ENCODE results near the gene TSR3.

Gene TSR3

GRCh38 chr16:1324286-1324826 lies 27.3 kb downstream of the TSR3 start:
- DNase-seq (ENCODE audit: low read depth in 2 of 2) = no peak

DNA sequence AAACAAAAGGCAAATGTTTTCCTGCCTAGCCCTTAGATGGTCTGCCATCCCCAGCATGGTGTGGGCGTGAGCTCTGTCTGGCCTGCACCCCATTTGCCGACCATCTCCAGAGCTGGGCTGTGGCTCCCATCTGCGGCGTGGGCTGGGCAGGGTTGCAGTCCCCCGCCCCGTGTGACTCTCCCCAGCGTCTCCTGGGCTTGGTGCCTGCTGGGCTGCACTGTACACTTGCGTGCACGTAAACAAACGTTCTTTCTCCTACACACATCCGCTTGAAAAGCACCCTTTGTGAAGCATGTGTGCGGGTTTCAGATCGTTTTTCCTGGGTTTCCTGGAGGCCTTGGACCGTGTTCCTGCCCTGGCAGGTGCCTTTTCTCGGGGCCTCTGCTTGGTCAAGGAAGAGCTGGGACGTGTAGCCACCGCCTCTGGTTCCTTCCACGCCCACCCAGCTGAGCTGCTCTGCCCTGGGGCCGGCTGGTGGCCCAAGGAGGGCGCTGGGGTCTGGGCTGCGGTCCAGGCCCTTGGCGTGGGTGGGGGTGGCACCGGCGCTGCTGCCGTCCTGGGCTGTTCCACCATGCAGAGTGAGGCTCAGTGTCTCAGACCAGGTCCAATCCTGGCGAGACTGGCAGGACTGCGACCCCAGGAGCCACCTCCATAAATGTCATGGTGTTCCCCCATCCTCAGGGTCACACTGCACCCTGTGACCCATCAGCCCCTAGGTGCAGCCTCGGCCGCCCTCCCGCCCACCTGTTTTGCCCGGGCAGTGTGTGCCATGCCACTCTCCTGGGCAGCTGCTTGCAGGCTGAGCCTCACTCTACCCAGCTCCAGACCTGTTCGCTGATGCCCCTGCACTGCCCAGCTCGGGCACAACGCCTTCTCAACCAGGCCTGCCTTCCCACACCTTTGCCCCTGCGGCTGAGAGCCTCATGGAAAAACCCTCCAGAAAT lies 28.1 kb downstream of the TSR3 start:
- DNase-seq (ENCODE audit: low read depth in 2 of 2) = no peak

DNA sequence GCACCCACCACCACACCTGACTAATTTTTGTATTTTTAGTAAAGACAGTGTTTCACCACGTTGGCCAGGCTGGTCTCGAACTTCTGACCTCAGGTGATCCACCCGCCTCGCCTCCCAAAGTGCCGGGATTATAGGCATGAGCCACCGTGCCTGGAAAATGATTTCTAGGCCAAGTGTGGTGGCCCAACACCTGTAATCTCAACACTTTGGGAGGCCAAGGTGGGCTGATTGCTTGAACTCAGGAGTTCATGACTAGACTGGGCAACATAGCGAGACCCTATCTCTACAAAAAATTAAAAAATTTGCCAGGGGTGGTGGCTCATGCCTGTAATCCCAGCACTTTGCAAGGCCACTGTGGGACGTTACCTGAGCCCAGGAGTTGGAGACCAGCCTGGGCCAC lies 29.3 kb downstream of the TSR3 start:
- DNase-seq (ENCODE audit: low read depth in 2 of 2) = no peak

DNA sequence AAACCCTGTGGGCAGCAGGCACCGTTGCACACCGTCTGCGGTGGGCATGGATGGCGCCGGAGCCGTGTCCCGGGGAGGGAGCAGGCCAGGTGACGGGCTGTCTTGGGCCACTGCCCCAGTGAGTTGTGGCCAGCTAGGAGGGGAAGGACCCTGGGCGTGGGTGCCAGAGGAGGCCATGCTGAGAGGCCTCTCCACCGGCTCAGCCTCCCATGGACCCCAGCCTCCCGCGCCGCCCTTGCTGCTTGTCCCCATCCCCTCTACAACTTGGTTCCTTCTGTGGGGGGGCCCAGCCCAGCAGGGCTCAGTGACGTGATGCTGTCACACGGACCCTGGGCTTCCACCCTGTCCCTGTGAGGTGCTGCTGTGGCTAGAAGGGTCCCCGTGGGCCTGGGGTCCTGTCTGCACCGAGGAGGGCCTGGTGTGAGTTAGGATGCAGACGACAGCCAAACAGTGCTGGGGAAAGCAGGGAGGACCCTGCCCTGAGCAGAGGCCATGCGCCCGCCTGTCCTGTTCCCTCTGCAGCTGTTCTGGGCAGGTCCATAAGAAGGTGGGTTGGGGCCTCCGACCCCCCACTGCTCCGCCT lies 30.9 kb downstream of the TSR3 start:
- no peak for DNase-seq (ENCODE audit: low read depth in 2 of 2)

GRCh38 chr16:1320097-1320496 lies 31.6 kb downstream of the TSR3 start:
- DNase-seq (ENCODE audit: low read depth in 2 of 2) = no peak

DNA sequence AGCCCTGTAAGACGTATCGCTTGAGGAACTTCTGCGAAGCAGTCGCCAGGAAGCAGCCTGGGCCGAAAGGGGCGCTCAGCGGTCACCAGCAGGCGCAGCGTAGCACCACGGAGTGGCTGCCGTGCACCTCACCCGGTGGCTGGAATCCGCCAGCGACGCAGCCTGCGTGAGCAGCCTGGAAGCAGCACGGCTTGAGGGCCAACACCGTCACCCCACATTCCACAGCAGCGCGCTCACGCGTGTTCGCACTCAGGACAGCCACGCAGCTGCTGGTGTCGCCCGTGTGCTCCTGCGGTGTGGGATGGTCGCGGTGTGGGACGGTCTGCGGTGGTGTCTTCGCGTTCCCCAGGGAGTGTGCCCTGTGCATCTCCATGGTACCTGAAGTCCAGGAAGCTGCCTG lies 32.6 kb downstream of the TSR3 start:
- DNase-seq (ENCODE audit: low read depth in 2 of 2) = no peak

DNA sequence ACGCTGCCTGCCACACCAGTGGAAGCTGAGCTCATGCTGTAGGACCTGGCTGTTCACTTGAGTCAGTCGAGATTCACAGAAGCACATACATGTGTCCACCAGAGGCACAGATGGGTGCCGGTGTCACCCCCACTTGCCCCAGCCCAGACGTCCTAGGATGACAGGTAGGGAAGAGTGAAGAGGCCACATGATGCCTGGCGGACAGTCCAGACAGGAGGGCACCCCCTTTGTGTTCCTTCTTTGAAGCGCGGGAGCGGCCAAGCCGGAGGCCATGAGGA lies 33.5 kb downstream of the TSR3 start:
- DNase-seq (ENCODE audit: low read depth in 2 of 2) = no peak

DNA sequence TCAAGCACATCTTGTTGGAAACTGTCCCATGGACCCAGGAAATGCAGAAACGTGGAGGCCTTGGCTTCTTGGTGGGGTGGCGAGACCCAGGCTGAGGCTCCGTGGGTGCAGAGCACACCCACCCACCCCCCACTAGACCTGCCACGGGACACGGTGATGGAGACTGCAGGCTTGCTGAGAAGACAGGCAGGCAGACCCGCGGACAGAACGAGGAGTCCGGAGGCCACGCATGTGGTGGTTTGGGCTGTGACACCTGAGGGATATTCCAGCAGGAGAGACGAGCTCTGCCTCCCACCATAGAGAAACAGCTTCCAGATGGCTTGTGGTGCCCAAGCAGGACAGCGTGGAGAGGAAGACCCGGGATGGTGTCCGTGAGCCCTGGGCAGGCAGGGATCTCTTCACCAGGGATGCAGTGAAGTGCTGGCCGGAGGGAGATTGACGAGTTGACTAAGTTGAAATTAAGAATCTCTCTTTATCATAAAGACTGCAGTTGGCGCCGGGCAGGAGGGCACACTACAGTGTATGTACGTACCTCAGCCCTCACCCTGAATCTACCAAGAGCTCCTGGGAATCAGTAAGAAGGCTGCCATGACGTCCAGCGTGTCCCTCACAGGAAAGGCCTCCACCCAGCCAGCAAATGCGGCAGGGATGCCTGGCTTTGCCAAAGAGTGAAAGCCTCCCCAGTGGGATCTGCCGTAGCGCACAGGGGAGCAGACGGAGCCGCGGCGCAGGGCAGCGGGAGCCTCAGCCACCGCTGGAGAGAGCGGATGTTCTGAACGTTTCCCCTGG lies 34.0 kb downstream of the TSR3 start:
- no peak for DNase-seq (ENCODE audit: low read depth in 2 of 2)

- no peak for DNase-seq (ENCODE audit: low read depth in 2 of 2)
Observed at GRCh38 chr16:1316033-1316405, 35.7 kb downstream of the TSR3 start.

DNA sequence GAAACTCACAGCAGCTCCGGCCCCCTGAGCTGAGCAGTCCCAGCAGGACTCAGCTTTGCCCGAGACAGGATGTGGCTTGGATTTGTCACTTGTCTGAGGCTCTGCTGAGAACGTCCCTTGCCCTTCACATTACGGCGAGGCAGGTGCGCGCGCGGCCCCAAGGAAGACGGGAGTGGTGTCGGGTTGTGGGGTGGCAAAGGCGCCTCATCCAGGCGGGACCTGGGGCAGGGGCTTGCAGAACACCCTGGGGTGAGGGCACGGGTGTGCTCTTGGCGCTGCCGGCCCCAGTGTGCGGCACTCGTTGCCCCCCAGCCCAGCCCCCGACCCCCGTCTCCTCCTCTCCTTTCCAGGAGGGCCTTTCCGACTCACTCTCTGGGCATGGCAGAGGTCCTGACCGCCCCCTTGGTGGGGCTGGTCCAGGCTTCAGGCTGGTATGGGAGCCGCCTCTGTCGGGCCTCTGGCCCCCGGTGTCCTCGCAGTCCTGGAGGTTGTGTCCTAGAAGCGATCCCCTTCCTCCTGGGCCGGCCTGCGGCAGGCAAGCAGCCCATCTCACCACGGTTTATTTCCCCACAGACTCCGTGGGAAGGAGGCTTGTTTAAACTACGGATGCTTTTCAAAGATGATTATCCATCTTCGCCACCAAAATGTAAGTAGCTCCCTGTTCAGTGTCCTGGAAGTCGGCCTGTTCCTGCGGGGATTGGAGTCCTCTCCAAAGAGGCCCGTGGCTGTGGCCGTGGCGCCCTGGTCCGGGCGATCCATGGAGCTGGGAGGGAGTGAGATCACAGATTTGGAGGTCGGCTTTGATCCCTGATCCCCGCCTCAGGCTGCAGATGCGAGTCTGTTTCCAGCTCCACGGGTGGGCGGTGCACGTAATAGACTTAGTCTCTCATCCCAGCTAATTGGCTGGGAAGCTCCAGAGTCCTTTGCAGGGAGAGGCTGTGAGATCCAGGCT lies 36.3 kb downstream of the TSR3 start:
- no peak for DNase-seq (ENCODE audit: low read depth in 2 of 2)

GRCh38 chr16:1314399-1315068 lies 37.1 kb downstream of the TSR3 start:
- no peak for DNase-seq (ENCODE audit: low read depth in 2 of 2)

GRCh38 chr16:1313721-1314369 lies 37.8 kb downstream of the TSR3 start:
- no peak for DNase-seq (ENCODE audit: low read depth in 2 of 2)

- no peak for DNase-seq (ENCODE audit: low read depth in 2 of 2)
Observed at GRCh38 chr16:1312903-1313302, 38.8 kb downstream of the TSR3 start.

DNA sequence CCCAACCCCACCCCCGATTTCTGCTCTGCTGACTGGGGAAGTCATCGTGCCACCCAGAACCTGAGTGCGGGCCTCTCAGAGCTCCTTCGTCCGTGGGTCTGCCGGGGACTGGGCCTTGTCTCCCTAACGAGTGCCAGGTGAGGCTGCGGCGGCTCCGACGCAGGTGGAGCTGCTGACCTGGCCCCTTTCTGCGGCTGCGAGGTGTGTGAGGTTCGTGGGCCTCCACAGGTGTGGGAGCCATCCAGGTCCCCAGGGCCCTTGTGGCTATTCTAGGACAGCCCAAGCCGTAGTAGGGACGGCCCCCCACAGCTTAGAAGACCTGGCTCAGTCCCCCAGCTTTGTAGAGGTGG lies 39.2 kb downstream of the TSR3 start:
- DNase-seq (ENCODE audit: low read depth in 2 of 2) = no peak

DNA sequence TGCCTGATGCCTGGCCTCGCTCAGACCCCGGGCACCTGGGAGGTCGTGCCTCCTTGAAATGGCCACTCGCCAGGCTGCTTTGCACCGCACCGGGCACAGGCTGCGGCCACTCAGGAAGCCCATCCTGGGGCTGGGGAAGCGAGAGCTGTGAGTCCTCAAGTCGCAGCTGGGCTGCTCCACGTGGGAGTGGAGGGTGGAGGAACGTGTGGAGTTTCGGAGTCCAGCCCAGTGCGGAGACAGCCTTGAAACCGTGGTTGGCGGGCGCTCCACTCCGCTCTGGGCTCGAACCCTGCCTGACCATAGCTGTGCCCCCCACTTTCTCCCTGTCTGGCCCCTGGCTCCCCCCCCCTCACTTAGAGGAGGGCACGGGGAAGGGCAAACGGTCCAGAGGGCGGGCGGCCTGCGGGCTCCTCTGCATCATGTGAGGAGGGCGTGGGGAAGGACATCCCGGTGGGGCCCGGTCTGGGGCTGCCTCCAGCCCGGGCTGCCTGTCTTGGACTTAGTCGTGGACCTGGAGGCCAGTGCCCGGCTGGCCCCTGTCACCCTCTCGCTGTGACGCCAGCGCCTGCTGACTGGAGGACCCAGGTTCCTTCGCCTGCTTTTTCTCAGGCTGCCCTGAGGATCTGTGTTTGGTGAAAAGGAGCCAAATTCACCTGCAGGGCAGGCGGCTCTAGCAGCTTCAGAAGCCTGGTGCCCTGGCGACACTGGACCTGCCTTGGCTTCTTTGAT lies 39.8 kb downstream of the TSR3 start:
- DNase-seq (ENCODE audit: low read depth in 2 of 2) = no peak

DNA sequence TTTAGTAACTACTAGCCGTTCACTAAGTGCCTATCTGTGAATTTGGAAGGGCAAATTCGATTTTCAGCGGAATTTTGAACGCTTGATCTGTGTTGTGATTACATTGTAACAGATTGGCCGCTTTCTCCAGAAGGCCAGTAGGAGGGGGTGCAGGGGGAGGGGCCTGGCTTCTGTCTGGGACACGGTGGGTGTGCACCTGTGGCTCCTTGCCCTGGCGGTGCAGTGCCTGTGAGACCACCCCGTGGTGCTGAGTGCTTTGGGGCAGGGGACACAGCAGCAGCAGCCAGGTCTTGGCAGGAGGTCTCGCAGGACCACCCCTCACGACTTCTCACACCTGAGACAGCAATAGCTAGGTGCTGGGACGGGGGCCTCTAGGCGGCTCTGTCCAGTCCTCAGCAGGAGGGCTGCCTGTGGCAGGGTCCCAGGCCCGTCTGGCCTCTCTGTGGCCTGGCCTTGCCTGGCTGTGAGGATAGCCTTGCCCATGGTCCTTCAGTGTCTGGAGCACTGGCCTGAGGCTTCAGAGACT lies 40.4 kb downstream of the TSR3 start:
- DNase-seq (ENCODE audit: low read depth in 2 of 2) = no peak

- DNase-seq (ENCODE audit: low read depth in 2 of 2) = no peak
Observed at GRCh38 chr16:1310832-1311200, 40.9 kb downstream of the TSR3 start.

GRCh38 chr16:1309888-1310831 lies 41.5 kb downstream of the TSR3 start:
- DNase-seq (ENCODE audit: low read depth in 2 of 2) = peak; percentile 45 to 61

Data from stimulated activated CD8-positive, alpha-beta memory T cell treated with anti-CD3 and anti-CD28 coated beads, Interleukin-2, amount 100 ng/mL, for 48 hours (primary cell).